HepG2 (cell line): Measurements from ENCODE around the gene COQ8B. TPM values are rescaled to one million over a fixed set of nuclear protein-coding genes. Genes with fewer than 3 reads are reported as not detected.
A peak's percentile ranks its signal among the peaks of the same experiment; 100 is the strongest.

Experiments used
- CSRNP2 ChIP-seq: sonication (generic); formaldehyde crosslinking; conservative IDR thresholded peaks from 2 replicates; pipeline ENCODE4 v1.8.0; 2022; ENCODE audit warnings: low read depth, missing genetic modification reagents
- FOXA3 ChIP-seq: IDR thresholded peaks from 2 replicates; pipeline ENCODE4 v1.6.1; 2016; ENCODE audit warnings: missing genetic modification reagents, missing compliant biosample characterization
- FOXM1 ChIP-seq: sonication (generic); formaldehyde crosslinking; IDR thresholded peaks from 2 replicates; pipeline ENCODE4 v1.5.0; 2020; ENCODE audit warnings: missing genetic modification reagents
- HIVEP1 ChIP-seq: sonication (generic); formaldehyde crosslinking; IDR thresholded peaks from 2 replicates; pipeline ENCODE4 v1.4.0; 2020; ENCODE audit warnings: mild to moderate bottlenecking, missing genetic modification reagents
- HMG20B ChIP-seq: conservative IDR thresholded peaks from 2 replicates; pipeline ENCODE4 v1.6.1; 2016; ENCODE audit warnings: missing genetic modification reagents, missing compliant biosample characterization
- MED8 ChIP-seq: sonication (generic); formaldehyde crosslinking; IDR thresholded peaks from 2 replicates; pipeline ENCODE4 v1.8.1; 2023; ENCODE audit warnings: mild to moderate bottlenecking, missing genetic modification reagents; ENCODE audit not compliant: insufficient replicate concordance
- PBX3 ChIP-seq: sonication (generic); formaldehyde crosslinking; IDR thresholded peaks from 2 replicates; pipeline ENCODE4 v1.8.1; 2023; ENCODE audit warnings: missing genetic modification reagents, inconsistent platforms, borderline replicate concordance
- POGK ChIP-seq: sonication (generic); formaldehyde crosslinking; conservative IDR thresholded peaks from 2 replicates; pipeline ENCODE4 v1.8.0; 2022; ENCODE audit warnings: mild to moderate bottlenecking, moderate library complexity, missing genetic modification reagents
- SOX5 ChIP-seq: IDR thresholded peaks from 2 replicates; pipeline ENCODE4 v1.6.1; 2016; ENCODE audit warnings: borderline replicate concordance
- THAP9 ChIP-seq: sonication (generic); formaldehyde crosslinking; IDR thresholded peaks from 2 replicates; pipeline ENCODE4; 2020; ENCODE audit warnings: missing genetic modification reagents, mild to moderate bottlenecking, borderline replicate concordance
- ZBTB38 ChIP-seq: sonication (generic); formaldehyde crosslinking; IDR thresholded peaks from 2 replicates; pipeline ENCODE4 v1.5.1; 2020; ENCODE audit warnings: mild to moderate bottlenecking, missing genetic modification reagents
- ZFP36L1 ChIP-seq: sonication (generic); formaldehyde crosslinking; IDR thresholded peaks from 2 replicates; pipeline ENCODE4 v1.8.0; 2022; ENCODE audit warnings: mild to moderate bottlenecking, missing genetic modification reagents, moderate library complexity
- ZNF574 ChIP-seq: sonication (generic); formaldehyde crosslinking; IDR thresholded peaks from 2 replicates; pipeline ENCODE4 v1.4.0; 2020; ENCODE audit warnings: missing genetic modification reagents
- ZNF710 ChIP-seq: sonication (generic); formaldehyde crosslinking; IDR thresholded peaks from 2 replicates; pipeline ENCODE4 v1.5.0; 2020; ENCODE audit warnings: mild to moderate bottlenecking, missing genetic modification reagents, borderline replicate concordance
- polyA plus RNA-seq, 8 experiments: library from polyadenylated mRNA; depleted of rRNA in 3 of 8; stranded (reverse) in 7 of 8; unstranded in 1 of 8; fragments of >200 nt; fragmentation: Illumina TruSeq in 4 of 8; extraction: Trizol in 4 of 8; gene quantifications; 2 replicates each; pipeline versions ENCODE4 v1.2.1 to v1.2.3, GENCODE V29; 2011 to 2016; ENCODE audit warnings: low read depth in 4 of 8, missing spikeins in 1 of 8, mixed read lengths in 1 of 8; ENCODE audit not compliant: insufficient read depth in 1 of 8
- total RNA-seq, 5 experiments: library from RNA; depleted of rRNA; stranded (reverse); fragments of >200 nt; fragmentation: Illumina TruSeq; extraction: Trizol; gene quantifications; 2 replicates each; pipeline ENCODE4 v1.2.3, GENCODE V29; 2016; ENCODE audit warnings: low read depth in 1 of 5

Gene COQ8B
- total and polyA plus RNA-seq, 2 of the 13 experiments (the other 11 are each of a cell fraction or from before 2014, with no cell fraction given) = 12.3 to 17.2 TPM

- peak; percentile 65; the same call in 1 of the 2 replicates for TF ChIP-seq FOXM1 (CRISPR knock-in tag)
- TF ChIP-seq HMG20B (CRISPR knock-in tag) = no peak
- TF ChIP-seq THAP9 = no peak; the same call in 1 of the 2 replicates
- 0 out of 2 replicates have a peak, but pooled peaks have one; percentile 56 for TF ChIP-seq ZFP36L1 (CRISPR knock-in tag)
- no peak for TF ChIP-seq SOX5 (CRISPR knock-in tag)
- TF ChIP-seq POGK (CRISPR knock-in tag) = peak; percentile 76
- no peak for TF ChIP-seq MED8 (CRISPR knock-in tag)
- TF ChIP-seq HIVEP1 (CRISPR knock-in tag) = no peak
- TF ChIP-seq PBX3 (CRISPR knock-in tag) = no peak
- peak; percentile 73 for TF ChIP-seq ZNF574
- TF ChIP-seq ZBTB38 (CRISPR knock-in tag) = peak; percentile 82; the same call in 1 of the 2 replicates
- no peak for TF ChIP-seq CSRNP2 (CRISPR knock-in tag)
- no peak for TF ChIP-seq ZNF710 (CRISPR knock-in tag)
- TF ChIP-seq FOXA3 (CRISPR knock-in tag) = peak; percentile 45; the same call in 1 of the 2 replicates
Observed at GRCh38 chr19:40662925-40663694, 53.6 kb downstream of the COQ8B start (continued).
